GM19240 (cell line): ENCODE measurements around the gene CHRM2.
"Not testable (repeated sequence)": the region's sequence is repeated elsewhere in the genome, so short reads cannot be mapped to it uniquely, and the experiment has no call there.

Experiments
- DNase-seq: peaks from one replicate; pipeline ENCODE4 v3.0.0; 2011; ENCODE audit warnings: low spot score; ENCODE audit not compliant: insufficient read length

Gene CHRM2

GRCh38 chr7:136868496-136869000, at the start of gene CHRM2:
TSS of gene CHRM2 (plus strand) at chr7:136868652. CDS start at chr7:137014866, 146,214 bp downstream.
- DNase-seq: no peak

DNA sequence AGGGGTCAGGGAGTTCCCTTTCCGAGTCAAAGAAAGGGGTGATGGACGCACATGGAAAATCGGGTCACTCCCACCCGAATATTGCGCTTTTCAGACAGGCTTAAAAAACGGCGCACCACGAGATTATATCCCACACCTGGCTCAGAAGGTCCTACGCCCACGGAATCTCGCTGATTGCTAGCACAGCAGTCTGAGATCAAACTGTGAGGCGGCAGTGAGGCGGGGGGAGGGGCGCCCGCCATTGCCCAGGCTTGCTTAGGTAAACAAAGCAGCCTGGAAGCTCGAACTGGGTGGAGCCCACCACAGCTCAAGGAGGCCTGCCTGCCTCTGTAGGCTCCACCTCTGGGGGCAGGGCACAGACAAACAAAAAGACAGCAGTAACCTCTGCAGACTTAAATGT, 37.1 kb upstream of the CHRM2 start:
- not testable (repeated sequence) for DNase-seq

GRCh38 chr7:136845899-136846465, 22.5 kb upstream of the CHRM2 start:
- no peak for DNase-seq

GRCh38 chr7:136847858-136848257, 20.6 kb upstream of the CHRM2 start:
- no peak for DNase-seq

DNA sequence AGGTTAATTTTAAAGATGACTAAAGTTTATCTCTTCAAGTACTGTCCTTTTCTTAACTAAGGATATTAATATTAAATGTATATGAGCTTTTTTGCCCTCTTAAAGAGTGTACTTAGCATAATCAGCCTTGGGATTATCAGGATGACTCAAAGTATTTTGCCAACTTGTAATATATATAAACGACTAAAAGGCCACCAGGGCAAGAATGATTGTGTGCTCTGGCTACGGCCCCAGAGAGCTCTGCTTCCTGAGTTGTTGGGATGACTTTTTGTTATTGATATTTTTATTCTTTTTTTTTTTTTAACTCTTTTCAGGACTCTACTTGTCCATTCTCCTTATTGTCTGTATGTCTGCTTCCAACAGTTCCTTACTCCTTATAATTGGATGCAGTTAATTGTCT, 14.8 kb upstream of the CHRM2 start:
- DNase-seq: no peak

DNA sequence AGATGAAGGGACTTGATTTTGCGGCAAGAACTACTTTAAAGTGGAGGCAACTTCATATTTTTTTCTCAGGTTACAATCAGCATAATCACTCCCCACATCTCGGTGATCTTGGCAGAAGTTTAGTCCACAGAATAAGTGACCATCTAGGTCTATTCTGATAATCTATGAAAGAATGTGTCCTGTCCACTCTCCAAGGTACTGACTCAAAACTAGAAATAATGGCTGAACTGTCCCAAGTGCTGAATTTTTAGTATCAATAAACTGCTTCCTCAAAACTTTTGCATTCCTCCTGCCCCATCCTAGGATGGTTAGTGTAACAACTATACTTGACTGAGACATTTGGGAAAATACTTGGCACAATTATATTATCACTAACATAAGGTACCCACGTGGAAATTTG, 10.9 kb upstream of the CHRM2 start:
- no peak for DNase-seq

- DNase-seq: no peak
Measured at GRCh38 chr7:136859803-136860202, 8.6 kb upstream of the CHRM2 start.

GRCh38 chr7:136865236-136865635, 3.2 kb upstream of the CHRM2 start:
- no peak for DNase-seq

- DNase-seq: no peak
Measured at GRCh38 chr7:136865777-136866176, 2.7 kb upstream of the CHRM2 start.

GRCh38 chr7:136869001-136869961, 829 bp downstream of the CHRM2 start:
- DNase-seq: no peak

GRCh38 chr7:136869991-136870865, 1.8 kb downstream of the CHRM2 start:
- DNase-seq: no peak

DNA sequence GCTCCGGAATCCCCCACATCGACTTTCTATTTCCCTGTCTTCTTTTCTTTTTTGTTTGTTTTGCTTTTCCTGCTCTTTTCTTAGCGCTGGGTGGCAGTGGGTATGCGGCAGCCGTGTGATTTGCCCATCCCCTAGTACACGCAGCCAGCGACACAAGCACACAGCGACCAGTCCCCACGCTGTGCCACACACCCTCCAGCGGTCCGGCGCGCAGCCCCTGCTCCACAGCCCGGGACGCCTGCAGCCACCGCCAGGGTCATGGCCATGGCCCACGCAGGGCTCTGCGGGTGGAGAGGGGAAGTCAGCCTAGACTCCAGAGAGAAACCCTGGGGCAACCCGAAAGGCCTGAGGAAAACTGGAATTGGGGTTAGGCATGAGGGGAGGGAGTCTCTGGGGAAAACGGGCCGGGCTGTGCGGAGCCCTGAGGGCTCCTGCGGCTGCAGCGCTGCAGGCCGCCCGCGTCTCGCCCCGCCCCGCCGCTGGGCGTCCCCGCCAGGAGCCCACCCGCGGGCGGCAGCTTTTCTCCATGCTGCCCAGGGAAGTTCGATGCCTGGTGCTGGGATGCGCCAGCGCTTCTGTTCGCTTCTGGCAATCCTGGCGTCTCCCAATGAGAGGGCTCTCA, 2.5 kb downstream of the CHRM2 start:
- DNase-seq: no peak

DNA sequence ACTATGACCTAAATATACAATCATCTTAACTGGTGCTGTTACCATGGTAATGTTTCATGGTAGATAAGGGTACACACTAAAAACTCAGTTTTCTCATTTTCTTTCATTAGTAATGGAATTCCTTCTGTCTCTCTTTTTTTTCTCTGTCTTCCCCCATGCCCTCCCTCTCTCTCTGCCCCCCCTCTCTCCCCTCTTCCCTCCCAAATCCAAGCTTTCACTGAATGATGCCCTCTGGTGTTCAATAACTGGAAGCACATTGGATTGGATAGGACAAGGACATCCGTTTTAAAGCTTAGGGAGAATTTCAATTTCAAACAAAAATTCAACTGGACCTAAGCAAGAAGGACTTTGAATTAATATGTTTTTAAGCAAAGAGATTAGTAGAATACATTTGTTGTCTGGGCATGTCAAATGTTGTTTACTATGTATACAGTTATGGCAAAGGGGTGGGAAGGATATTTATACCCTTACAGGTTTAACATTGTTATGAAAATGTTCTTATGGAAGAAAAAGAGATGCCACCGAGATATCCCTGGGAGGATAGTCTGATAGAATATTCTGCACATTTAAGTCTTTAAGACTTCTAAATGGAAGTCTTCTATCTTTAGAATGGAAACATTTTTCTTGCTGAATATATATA, 6.1 kb downstream of the CHRM2 start:
- DNase-seq: no peak

DNA sequence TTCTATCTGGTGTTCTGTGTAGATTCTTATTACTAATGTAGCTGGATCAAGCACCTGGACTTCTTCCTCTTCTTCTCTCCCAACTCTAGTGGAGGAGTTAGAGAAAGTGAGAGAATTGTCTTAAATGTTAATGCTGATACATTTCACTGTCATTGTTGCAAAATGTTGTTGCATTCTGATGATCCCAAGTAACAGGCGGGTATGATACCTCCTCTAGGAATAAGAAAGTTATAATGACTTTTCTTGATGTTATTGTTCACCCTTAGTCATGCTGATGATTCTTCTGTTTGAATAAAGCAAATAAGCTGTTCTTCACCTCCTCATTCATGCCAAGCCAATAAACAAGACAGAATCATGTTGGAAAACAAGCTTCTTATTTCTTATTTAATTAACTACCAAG, 9.1 kb downstream of the CHRM2 start:
- no peak for DNase-seq

DNA sequence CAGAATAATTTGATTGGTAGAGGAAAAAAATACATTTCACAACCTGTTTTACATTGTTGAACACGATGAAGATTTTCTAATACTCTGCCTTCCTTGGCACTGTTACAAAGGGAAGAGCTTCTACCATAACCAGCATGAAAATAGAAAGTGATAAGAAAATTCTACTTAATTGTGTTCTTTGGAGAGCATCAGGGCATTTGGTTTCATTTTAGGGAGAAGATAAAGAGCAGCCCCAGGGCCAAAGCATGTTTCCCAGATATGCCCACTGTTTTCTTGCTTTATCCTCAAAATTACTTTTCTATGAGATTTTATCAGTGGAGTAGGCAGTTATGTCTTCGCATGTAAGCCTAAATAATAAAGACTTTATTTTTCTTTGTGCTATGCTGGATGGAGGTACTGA, 9.5 kb downstream of the CHRM2 start:
- no peak for DNase-seq

DNA sequence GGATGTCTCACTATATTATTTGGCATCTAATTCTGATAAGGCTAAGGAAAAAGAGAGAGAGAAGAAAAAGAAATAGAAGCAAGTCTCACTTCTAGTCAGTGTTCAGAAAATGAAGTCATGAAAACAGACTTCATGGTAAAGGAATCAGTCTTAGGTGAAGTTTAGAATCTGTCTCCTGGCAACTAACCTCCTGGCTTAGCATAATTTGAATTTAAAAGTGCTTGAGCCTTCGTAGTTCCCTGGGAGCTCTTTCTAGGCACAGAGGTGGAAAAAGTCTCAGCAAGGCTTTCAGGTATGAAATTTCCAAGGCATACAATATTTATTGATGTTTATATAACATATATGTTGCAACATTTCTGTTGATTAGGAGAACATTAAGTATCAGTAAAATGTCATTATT, 10.4 kb downstream of the CHRM2 start:
- no peak for DNase-seq

DNA sequence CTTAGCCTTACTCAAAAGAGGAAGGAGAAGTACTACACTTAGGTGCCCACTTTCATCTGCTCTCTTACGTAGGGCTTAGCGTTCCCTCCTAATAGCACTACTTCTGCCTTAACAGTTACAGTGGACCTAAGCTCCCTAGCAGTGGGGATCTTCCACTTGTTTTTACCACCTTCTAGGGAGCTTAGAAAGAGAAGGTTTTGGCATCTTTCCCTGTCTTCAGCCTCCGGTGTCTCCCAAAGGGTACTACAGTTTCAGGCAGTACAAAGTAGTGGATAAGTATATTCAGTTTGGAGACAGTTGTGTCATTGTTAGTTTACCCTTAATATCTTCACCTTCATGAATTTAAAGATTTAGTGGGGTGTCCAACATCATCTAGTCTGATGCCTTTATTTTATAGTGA, 14.6 kb downstream of the CHRM2 start:
- DNase-seq: no peak

DNA sequence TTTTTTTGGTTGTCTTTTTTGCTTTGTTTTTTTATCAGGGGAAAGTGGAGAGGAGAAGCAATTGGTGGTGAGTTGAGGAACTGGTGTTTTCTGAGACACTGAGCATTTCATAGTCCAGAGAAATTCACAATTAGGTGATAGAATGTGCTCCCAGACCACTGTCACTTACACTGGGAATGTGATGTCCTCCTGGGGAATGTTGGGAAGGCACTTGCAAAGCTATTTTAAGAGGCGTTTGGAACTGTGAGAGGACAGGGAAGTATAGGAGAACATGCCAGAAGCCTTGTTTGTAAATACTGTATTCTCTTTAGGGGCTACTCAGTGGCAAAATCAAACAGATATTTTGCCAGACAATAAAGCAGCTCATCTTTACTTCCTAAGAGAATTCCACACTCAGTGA, 16.0 kb downstream of the CHRM2 start:
- DNase-seq: no peak

DNA sequence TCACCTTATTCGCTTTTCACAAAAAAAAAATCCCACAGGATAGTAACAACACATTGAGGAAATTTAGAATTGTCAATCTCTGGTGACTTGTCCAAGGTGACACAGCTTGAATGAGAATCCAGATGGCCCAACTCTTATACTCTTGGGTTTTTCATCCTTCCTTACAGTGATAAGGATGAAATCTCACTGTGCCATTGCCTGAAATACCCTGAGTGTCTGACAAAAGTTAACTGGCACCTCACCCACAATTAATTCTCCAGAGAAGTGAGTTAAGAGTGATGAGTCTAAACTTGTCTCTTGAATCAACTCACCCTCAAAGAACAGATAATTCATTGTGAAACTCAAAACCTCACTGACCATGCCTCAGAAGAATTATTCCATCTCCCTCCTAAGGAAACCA, 18.9 kb downstream of the CHRM2 start:
- DNase-seq: no peak

DNA sequence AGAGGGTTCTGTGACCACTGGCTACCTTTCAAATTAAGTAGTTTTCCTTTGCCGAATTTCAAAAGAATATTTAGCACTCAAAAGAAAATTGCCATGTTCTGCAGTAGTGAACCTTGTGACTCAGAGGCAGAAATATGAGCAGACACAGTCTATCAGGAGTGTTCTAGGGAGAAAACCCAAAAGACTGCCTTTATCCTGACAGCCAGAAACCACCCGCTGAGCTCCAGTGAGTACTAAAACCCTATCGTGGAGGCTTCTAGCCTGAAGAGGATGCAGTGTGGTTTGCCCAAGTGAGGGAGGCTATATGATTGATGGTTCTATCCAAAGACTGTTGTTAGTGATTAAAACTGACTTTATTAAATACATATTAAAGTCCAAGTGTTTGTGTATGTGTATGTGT, 21.9 kb downstream of the CHRM2 start:
- DNase-seq: no peak

DNA sequence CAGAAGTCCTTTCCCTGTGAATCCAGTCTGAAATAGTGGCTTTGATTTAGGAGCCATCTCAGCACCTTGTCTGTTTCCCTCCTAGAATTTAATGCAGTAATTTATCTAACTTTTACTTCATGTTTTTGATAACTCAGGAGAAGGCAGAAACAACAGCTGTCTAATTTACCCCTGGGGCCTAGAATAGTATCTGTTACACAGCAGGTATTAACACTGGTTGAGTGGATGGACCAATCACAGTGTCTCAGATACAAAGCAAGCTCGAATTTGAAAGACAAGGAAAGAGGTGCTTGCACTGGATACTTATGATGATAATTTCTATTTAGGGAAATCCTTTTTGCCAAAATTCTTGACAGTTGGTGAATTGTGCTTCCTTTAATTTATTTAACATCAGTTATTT, 23.4 kb downstream of the CHRM2 start:
- no peak for DNase-seq
